ENCODE results near the gene POFUT2.

POFUT2 gene

DNA sequence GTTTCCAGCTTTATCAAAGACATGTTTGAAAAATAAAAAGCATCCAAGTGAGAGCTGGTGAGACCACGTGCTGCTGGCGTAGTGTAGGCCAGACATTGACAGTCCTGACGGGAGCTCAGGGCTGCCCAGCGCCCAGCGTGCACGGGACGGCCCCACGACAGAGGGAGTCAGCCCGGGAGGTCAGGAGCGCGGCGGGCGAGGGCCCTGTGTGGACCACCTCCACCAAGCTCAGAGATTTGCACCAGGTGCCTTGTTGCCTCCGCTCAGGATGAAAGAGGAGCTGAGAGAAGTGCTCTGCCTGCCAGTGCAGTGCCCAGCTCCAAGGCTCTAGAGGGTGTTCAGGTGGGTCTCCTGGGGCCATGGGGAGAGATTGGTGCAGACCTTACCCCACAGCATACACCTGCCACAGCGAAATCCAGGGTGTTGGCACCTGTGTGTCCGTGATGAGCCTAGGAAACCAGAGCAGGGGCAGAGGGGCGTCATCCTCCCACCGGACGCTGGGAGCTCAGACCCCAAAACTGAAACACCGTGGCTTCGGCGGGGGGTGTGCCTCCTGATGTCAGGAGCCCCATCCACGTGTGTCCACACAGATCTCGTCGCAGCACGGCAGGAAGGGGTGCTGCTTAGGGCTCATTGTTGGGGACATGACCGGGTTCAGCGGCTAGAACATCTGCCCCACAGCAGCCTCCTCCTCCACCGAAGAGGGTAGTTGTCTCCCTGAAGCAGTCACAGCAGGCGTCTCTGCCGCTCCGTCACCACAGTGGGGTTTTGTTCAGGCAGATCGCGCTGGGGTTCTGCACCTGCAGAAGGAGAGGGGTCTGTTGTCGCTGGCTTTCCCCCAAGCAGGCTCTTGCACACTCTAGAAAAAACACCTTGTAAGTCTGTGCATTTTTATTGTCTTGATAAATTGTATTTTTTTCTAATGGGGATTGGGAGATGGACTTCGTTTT lies 64.2 kb downstream of the POFUT2 start:
- no peak for DNase-seq (ENCODE audit: low read depth in 3 of 3)

DNA sequence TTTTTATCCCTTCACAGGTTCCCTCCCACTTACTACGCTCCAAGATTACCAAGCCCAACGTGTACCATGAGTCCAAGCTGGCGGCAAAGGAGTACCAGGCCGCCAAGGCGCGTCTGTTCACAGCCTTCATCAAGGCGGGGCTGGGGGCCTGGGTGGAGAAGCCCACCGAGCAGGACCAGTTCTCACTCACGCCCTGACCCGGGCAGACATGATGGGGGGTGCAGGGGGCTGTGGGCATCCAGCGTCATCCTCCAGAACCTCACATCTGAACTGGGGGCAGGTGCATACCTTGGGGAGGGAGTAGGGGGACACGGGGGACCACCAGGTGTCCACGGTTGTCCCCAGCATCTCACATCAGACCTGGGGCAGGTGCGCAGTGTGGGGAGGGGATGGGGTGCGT lies 65.7 kb downstream of the POFUT2 start:
- DNase-seq (ENCODE audit: low read depth in 3 of 3): no peak

DNA sequence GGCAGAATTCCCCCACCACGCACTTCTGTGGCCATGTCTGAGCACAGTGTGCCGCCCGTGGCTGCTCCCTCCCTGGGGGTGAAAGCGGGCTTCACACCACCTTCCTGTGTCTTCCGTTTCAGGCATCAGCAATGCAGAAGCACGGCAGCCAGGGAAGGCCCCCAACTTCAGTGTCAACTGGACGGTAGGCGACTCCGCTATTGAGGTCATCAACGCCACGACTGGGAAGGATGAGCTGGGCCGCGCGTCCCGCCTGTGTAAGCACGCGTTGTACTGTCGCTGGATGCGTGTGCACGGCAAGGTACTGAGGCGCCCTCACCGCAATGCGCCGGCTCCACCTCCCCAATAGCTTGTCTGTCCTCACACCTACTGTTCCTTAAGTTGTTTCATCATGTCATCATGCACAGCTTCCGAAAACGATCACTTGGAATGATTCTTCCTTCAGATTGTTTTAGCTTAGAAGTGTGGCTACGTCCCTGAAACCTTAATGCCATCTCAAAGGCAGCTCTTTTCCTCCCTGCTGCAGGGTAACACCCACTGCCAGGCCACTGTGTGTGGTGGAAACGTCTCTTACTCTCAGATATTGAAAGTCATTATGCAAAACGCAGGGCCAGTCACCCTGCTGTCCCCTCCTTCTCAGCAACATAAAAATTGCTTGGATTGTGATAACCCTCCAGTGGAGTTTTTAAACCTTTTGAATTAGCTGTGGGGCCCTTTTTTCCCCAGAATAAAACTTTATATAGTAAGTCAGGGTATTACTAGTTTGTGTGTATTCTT lies 66.8 kb downstream of the POFUT2 start:
- no peak for DNase-seq (ENCODE audit: low read depth in 3 of 3)

DNA sequence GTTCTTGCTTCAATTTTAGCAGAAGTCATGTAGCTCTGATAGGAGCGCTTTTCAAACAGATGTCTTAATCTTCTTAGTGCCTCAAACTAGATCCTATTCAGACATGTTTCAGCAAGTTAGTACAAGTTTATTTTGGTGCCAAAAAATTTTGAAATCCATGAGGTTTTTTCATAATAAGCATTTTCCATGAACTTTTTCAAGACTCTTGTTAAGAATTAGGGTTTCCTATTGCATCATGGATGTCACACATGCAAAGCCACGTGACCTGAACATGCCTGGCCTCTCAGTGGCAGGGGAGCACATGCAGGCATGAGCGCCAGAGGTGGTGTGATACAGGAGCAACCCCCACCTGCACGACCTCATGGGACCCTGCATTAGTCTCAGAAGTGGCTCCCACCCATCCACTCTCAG lies 67.6 kb downstream of the POFUT2 start:
- DNase-seq (ENCODE audit: low read depth in 3 of 3): no peak

DNA sequence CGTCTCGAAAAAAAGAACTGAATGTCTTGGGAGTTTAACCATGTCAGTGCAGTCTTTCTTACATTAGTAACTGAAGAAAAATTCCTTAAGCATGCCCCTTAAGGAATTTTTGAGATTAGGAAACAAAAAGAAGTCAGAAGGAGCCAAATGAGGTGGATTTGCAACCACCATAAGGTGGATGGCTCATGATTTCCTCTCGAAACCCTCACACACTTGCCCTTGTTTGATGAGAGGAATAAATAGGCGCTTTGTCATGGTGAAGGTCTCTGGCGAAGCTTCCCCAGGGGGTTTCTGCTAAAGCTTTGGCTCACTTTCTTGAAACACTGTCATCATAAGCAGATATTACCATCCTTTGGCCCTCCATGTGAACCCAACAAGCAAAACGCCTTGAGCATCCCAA lies 68.2 kb downstream of the POFUT2 start:
- no peak for DNase-seq (ENCODE audit: low read depth in 3 of 3)

DNA sequence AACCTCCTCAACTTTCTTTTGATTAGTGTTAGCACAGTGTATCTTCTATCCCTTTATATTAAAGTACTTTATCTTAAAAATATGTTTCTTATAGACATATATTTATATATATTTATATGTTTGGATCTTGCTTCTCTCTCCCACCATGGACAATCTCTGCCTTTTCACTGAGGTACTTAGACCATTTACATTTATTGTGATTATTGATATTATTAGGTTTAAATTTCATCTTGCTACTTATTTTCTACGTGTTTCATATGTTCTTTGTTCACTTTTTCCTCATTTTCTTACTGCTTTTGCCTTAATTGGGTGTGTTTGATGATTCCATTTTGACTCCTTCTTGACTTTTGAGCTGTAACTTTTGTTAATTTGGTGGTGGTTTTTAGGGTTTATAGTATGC lies 70.7 kb downstream of the POFUT2 start:
- no peak for DNase-seq (ENCODE audit: low read depth in 3 of 3)

DNA sequence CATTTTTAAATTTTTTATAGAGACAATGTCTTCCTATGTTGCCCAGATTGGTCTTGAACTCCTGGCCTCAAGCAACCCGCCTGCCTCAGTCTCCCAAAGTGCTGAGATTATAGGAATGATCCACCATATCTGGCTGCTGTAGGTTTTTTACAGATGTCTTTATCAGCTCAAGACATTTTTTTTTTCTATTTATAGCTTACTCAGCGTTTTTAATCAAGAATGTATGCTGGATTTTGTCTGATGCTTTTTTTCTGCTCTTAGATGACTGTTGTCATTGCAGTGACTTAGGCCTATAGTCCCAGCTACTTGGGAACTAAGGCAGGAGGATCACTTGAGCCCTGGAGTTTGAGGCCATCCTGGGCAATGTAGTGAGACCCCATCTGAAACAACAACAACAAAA lies 72.5 kb downstream of the POFUT2 start:
- DNase-seq (ENCODE audit: low read depth in 3 of 3): no peak

All from stimulated activated CD4-positive, alpha-beta T cell treated with anti-CD3 and anti-CD28 coated beads, TNF-alpha, amount 100 ng/mL, for 4 hours (primary cell).